Loucy (cell line): ENCODE results near the gene TOM1L2.

Experiments used
- H2AFZ ChIP-seq: fragments of 200-600 bp; sonication (generic); 2 replicates; pipeline ENCODE4 v1.6.0; 2016; ENCODE audit warnings: antibody characterized with exemption, mild to moderate bottlenecking, low read length, moderate library complexity
- H3F3A ChIP-seq: fragments of 200-600 bp; 2 replicates; pipeline ENCODE4 v1.6.0; 2016; ENCODE audit warnings: antibody characterized with exemption, low read depth, mild to moderate bottlenecking
- H3K27me3 ChIP-seq: fragments of 200-600 bp; sonication (generic); 2 replicates; pipeline ENCODE4 v1.6.1; 2014; ENCODE audit warnings: low read length, mild to moderate bottlenecking; ENCODE audit not compliant: insufficient read depth, poor library complexity, severe bottlenecking
- H3K36me3 ChIP-seq: fragments of 200-600 bp; sonication (generic); 2 replicates; pipeline ENCODE4 v1.6.1; 2016; ENCODE audit warnings: low read length; ENCODE audit not compliant: insufficient read depth
- H3K4me1 ChIP-seq: fragments of 200-600 bp; sonication (generic); 2 replicates; pipeline ENCODE4 v1.5.1; 2014; ENCODE audit warnings: low read length, mild to moderate bottlenecking; ENCODE audit not compliant: insufficient read depth, poor library complexity, severe bottlenecking
- H3K4me2 ChIP-seq: fragments of 200-600 bp; sonication (generic); 2 replicates; pipeline ENCODE4 v1.6.0; 2014; ENCODE audit warnings: antibody characterized with exemption, low read length, low read depth, mild to moderate bottlenecking; ENCODE audit not compliant: poor library complexity, severe bottlenecking
- H3K4me3 ChIP-seq: fragments of 200-600 bp; sonication (generic); 2 replicates; pipeline ENCODE4 v1.5.1; 2014; ENCODE audit warnings: low read length, mild to moderate bottlenecking, mixed read lengths; ENCODE audit not compliant: poor library complexity, severe bottlenecking
- H3K79me2 ChIP-seq: fragments of 200-600 bp; sonication (generic); 2 replicates; pipeline ENCODE4 v1.6.1; 2014; ENCODE audit warnings: low read length; ENCODE audit not compliant: insufficient read depth
- H3K9ac ChIP-seq: fragments of 200-600 bp; sonication (generic); 2 replicates; pipeline ENCODE4 v1.6.0; 2014; ENCODE audit warnings: mild to moderate bottlenecking, low read depth, low read length, moderate library complexity; ENCODE audit not compliant: poor library complexity, severe bottlenecking
- H3K9me2 ChIP-seq: fragments of 200-600 bp; sonication (generic); replicated peaks from 2 replicates; pipeline ENCODE4 v1.6.1; 2016; ENCODE audit warnings: low read depth, low read length, mixed read lengths
- H3K9me3 ChIP-seq: fragments of 200-600 bp; sonication (generic); 2 replicates; pipeline ENCODE4 v1.6.1; 2014; ENCODE audit warnings: mild to moderate bottlenecking, antibody characterized with exemption, low read length, low read depth; ENCODE audit not compliant: insufficient read depth
- H4K20me1 ChIP-seq: fragments of 200-600 bp; sonication (generic); 2 replicates; pipeline ENCODE4 v1.6.0; 2014; ENCODE audit warnings: antibody characterized with exemption, low read length, mild to moderate bottlenecking; ENCODE audit not compliant: insufficient read depth, poor library complexity, severe bottlenecking
- CTCF ChIP-seq: fragments of 200-600 bp; sonication (generic); conservative IDR thresholded peaks from 2 replicates; pipeline ENCODE4 v1.5.1; 2014; ENCODE audit warnings: mild to moderate bottlenecking, antibody characterized with exemption, low read length
- EZH2phosphoT487 ChIP-seq: fragments of 200-600 bp; IDR thresholded peaks from 2 replicates; pipeline ENCODE4 v1.6.1; 2018; ENCODE audit warnings: antibody characterized with exemption, mild to moderate bottlenecking, moderate library complexity, borderline replicate concordance

Gene TOM1L2

DNA sequence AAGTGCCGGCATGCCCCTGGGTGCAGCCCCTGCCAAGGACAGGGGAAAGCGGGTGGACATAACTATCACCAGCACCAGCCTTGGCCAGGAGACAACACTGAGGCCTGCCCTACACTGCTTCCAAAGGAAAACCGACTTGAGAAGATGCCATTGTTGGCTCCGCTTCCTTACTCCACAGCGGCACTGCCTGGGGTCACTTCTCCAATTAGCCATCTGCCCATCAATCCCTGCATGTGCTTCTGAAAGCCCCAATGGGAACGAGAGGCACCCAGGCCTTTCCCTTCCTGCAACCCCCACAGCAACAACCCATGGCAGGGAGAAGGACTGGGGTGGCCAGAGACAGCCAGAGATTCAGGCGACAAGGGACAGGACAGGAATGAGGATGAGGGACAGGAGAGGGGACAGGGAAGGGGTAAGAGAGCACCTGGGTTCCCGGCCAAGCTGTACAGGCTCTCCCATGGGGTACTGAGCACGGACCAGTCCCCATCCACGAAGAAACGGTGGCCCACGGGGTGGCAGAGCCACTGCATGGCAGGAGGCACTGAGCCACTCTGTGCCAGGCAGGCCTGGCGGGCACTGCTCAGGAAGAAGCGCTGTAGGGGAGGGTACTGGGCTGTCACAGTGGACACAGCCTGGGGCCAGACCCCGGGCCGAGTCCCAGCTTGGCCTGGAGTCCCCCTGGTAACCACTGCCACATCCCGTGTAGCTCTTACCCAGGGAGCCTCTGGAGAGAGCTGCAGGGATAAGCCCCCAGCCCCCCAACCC, 156.6 kb downstream of the TOM1L2 start:
- Histone ChIP-seq H3K4me3 (no peak overlapping the region), H2AFZ (no peak overlapping the region), H3K4me1 (peaks cover 12% of the 10 kb centered on the region), H3K9me2 (no peaks in the 10 kb centered on the region), H3K9me3 (no peaks in the 10 kb centered on the region), H3K4me2 (no peak overlapping the region), H3F3A (peaks cover 4% of the 10 kb centered on the region; the same call in 1 of the 2 replicates), H3K79me2 (peaks cover 9% of the 10 kb centered on the region), H3K27me3 (no peaks in the 10 kb centered on the region), H4K20me1 (peaks cover 15% of the 10 kb centered on the region), H3K36me3 (peaks cover 15% of the 10 kb centered on the region; the same call in 1 of the 2 replicates), H3K9ac (no peak overlapping the region)
- no peak for TF ChIP-seq CTCF
- TF ChIP-seq EZH2phosphoT487 = no peak

GRCh38 chr17:17815062-17815406, 157.2 kb downstream of the TOM1L2 start:
- Histone ChIP-seq H3K4me2 (no peak overlapping the region), H3K27me3 (no peaks in the 10 kb centered on the region), H4K20me1 (peaks cover 11% of the 10 kb centered on the region), H3K4me1 (peaks cover 6% of the 10 kb centered on the region), H3K9me3 (no peaks in the 10 kb centered on the region), H3K79me2 (peaks cover 3% of the 10 kb centered on the region; the same call in 1 of the 2 replicates), H3K9me2 (no peaks in the 10 kb centered on the region), H3F3A (peaks cover 4% of the 10 kb centered on the region; the same call in 1 of the 2 replicates), H2AFZ (no peak overlapping the region), H3K36me3 (peaks cover 15% of the 10 kb centered on the region; the same call in 1 of the 2 replicates), H3K9ac (no peak overlapping the region), H3K4me3 (no peak overlapping the region)
- TF ChIP-seq CTCF (no peak), EZH2phosphoT487 (no peak)

GRCh38 chr17:17814162-17815061, 157.8 kb downstream of the TOM1L2 start:
- Histone ChIP-seq H2AFZ (no peak overlapping the region), H3F3A (peaks cover 4% of the 10 kb centered on the region; the same call in 1 of the 2 replicates), H3K9me3 (no peaks in the 10 kb centered on the region), H3K79me2 (no peaks in the 10 kb centered on the region; the same call in 1 of the 2 replicates), H3K4me1 (no peaks in the 10 kb centered on the region), H3K27me3 (no peaks in the 10 kb centered on the region), H3K4me3 (no peak overlapping the region), H3K9ac (no peak overlapping the region), H4K20me1 (peaks cover 8% of the 10 kb centered on the region), H3K36me3 (peaks cover 15% of the 10 kb centered on the region; the same call in 1 of the 2 replicates), H3K9me2 (no peaks in the 10 kb centered on the region), H3K4me2 (no peak overlapping the region)
- TF ChIP-seq EZH2phosphoT487 (no peak), CTCF (no peak)
